Gastrocnemius medialis (tissue), 4 donors: Measurements from ENCODE around the gene RAPH1.

Source experiments
- POLR2A ChIP-seq, 2 donors: fragments of 450-650 bp; IDR thresholded peaks; one replicate each; pipeline ENCODE4 v1.6.1; 2017; ENCODE audit warnings: antibody characterized with exemption in 2 of 2, mild to moderate bottlenecking in 2 of 2, moderate library complexity in 2 of 2
- TF ChIP-seq, protein P1 (sequence below), 5 experiments: fragments of 450-650 bp in 3 of 5; fragments of 200-600 bp in 2 of 5; sonication (generic) in 2 of 5; IDR thresholded peaks in 4 of 5; conservative IDR thresholded peaks in 1 of 5; 1 replicate in 4 of 5; 2 replicates in 1 of 5; pipeline ENCODE4 v1.5.1; 2016 to 2019; ENCODE audit warnings: antibody characterized with exemption in 5 of 5, mild to moderate bottlenecking in 3 of 5, moderate library complexity in 3 of 5

DNA sequence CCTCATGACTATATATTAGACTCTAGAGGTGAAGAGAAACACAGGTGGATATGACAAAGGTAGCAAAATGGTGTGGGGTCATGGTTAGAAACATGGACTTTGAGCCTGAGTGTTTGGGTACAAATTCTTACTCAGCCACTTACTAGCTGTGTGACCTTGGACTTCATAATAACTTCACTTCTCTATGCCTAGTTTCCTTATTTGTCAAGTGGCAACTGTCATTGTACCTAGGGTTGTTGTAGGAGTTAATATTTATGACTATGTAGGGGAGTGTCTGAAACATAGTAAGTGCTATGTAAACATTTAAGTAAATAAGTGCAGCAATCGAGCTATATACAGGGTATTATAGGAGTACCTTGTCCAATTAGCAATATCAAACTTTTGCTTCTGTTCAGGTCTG is 49.7 kb upstream of the RAPH1 start:
- TF ChIP-seq, protein P1, sequence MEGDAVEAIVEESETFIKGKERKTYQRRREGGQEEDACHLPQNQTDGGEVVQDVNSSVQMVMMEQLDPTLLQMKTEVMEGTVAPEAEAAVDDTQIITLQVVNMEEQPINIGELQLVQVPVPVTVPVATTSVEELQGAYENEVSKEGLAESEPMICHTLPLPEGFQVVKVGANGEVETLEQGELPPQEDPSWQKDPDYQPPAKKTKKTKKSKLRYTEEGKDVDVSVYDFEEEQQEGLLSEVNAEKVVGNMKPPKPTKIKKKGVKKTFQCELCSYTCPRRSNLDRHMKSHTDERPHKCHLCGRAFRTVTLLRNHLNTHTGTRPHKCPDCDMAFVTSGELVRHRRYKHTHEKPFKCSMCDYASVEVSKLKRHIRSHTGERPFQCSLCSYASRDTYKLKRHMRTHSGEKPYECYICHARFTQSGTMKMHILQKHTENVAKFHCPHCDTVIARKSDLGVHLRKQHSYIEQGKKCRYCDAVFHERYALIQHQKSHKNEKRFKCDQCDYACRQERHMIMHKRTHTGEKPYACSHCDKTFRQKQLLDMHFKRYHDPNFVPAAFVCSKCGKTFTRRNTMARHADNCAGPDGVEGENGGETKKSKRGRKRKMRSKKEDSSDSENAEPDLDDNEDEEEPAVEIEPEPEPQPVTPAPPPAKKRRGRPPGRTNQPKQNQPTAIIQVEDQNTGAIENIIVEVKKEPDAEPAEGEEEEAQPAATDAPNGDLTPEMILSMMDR (IDR thresholded peaks at IDR 0.05 in 4 of 5, conservative IDR thresholded peaks at IDR 0.05 in 1 of 5): no peak
- no peak for TF ChIP-seq POLR2A (IDR thresholded peaks at IDR 0.05)
